ENCODE measurements around the gene NUP210L. TPM values are rescaled to one million over a fixed set of nuclear protein-coding genes. Genes with fewer than 3 reads are reported as not detected.
A peak's percentile ranks its signal among the peaks of the same experiment; 100 is the strongest.
"Not testable (repeated sequence)": the region's sequence is repeated elsewhere in the genome, so short reads cannot be mapped to it uniquely, and the experiment has no call there.

The NUP210L gene
- total and polyA plus RNA-seq, 9 of the 15 experiments (the other 6 are each of a cell fraction or from before 2014, with no cell fraction given), result 0.01 to 0.04 TPM; not detected in 7

DNA sequence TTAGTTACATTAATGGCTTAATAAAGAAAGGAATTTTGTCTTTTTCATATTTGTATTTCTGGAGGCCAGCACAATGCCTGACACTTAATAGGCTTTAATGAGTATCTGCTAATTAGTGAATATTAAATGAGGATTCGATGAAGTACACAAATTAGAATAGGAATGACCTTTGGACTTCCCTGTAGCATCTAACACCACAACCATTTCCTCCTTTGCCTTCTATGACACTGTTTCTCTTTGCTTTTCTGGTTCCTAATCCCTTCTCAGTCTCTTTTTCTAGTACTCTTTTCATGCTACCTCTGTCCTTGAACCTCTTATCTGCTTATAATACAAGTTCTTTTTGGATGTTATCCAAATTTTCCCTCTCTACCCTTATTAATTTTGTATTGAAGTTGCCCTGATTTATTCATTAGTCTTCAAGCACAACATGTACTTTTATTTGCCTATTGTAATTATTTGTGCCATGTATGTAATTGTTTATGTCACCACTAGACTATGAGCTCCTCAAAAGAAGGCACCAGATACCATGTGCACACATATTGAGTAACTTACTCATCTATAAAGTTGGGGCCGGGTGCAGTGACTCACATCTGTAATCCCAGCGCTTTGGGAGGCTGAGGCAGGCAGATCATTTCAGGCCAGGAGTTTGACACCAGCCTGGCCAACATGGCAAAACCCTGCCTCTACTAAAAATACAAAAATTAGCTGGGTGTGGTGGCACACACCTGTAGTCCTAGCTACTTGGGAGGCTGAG, 140.5 kb downstream of the NUP210L start:
- Histone ChIP-seq H4K20me1 (replicated peaks; ENCODE audit: control insufficient read depth, insufficient read depth, low read length) (no peaks in the 10 kb centered on the region), H3K4me1 (replicated peaks in 1 of 2; ENCODE audit: control insufficient read depth in 2 of 2, insufficient read depth in 2 of 2, low read length in 2 of 2) (no peaks in the 10 kb centered on the region; a peak in 2 of 5 replicates), H3K36me3 (ENCODE audit: control insufficient read depth, insufficient read depth, low read length) (no peaks in the 10 kb centered on the region), H3K9me1 (ENCODE audit: control insufficient read depth, insufficient read depth, low read length) (no peaks in the 10 kb centered on the region), H2AFZ (ENCODE audit: low read depth, low read length) (no peak overlapping the region), H3K9me3 (replicated peaks; ENCODE audit: control insufficient read depth, insufficient read depth, low read depth, low read length) (no peaks in the 10 kb centered on the region), H3K27ac (ENCODE audit: extremely low read depth, low read depth, low read length) (no peak overlapping the region), H3K4me2 (ENCODE audit: insufficient read depth, low read length) (no peak overlapping the region), H3K4me3 (no peak overlapping the region), H3K27me3 (ENCODE audit: control insufficient read depth in 2 of 2, insufficient read depth in 2 of 2, low read length in 2 of 2) (peaks cover 4 to 16% of the 10 kb centered on the region in 2 experiments; a peak in 3 of 5 replicates), H3K9ac (ENCODE audit: insufficient read depth in 1 of 2, low read depth in 2 of 2, low read length in 2 of 2) (no peak overlapping the region), H3K79me2 (ENCODE audit: control insufficient read depth, insufficient read depth, low read length) (no peaks in the 10 kb centered on the region)
- WGBS (ENCODE audit: insufficient coverage, low coverage, missing lambda C conversion rate), result 0% methylated on average over 3 of the region's 3 CpGs
- TF ChIP-seq NFIC (IDR thresholded peaks at IDR 0.05), result peak; percentile 19; the same call in 1 of the 2 replicates
- no peak for TF ChIP-seq MAFG (tag; conservative IDR thresholded peaks at IDR 0.05)
- ATAC-seq (no peak), DNase-seq (ENCODE audit: extremely low read depth in 1 of 4, low spot score in 3 of 4) (no peak), FAIRE-seq (no peak)
- CTCF ChIA-PET (ENCODE audit: low intra/inter-chr PET ratio), result no interaction called here
- POLR2A ChIA-PET, result no interaction called here
- no TSS peak for BruUV-seq (replicated peaks)
- in situ Hi-C loops (cut with MboI), result no loop called here
- intact Hi-C loops (cut with micrococcal nuclease), result no loop called here

DNA sequence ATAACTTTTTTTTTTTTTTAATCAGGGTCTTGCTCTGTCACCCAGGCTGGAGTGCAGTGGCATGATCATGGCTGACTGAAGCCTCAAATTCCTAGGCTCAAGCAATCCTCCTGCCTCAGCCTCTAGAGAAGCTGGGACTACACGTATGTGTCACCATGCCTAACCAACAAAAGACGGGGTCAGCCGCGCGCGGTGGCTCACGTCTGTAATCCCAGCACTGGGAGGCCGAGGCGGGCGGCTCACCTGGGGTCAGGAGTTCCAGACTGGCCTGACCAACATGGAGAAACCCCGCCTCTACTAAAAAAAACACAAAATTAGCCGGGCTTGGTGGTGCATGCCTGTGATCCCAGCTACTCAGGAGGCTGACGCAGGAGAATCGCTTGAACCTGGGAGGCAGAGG, 142.3 kb downstream of the NUP210L start:
- H3K9me3 ChIP-seq (replicated peaks; ENCODE audit: control insufficient read depth, insufficient read depth, low read depth, low read length); H2AFZ ChIP-seq (ENCODE audit: low read depth, low read length); in situ Hi-C loops (cut with MboI); ATAC-seq; intact Hi-C loops (cut with micrococcal nuclease); H3K27ac ChIP-seq (ENCODE audit: extremely low read depth, low read depth, low read length); H3K79me2 ChIP-seq (ENCODE audit: control insufficient read depth, insufficient read depth, low read length); CTCF ChIA-PET (ENCODE audit: low intra/inter-chr PET ratio); H3K36me3 ChIP-seq (ENCODE audit: control insufficient read depth, insufficient read depth, low read length); H3K4me1 ChIP-seq (replicated peaks in 1 of 2; ENCODE audit: control insufficient read depth in 2 of 2, insufficient read depth in 2 of 2, low read length in 2 of 2); H3K9me1 ChIP-seq (ENCODE audit: control insufficient read depth, insufficient read depth, low read length); H3K4me3 ChIP-seq; BruUV-seq (replicated peaks); H4K20me1 ChIP-seq (replicated peaks; ENCODE audit: control insufficient read depth, insufficient read depth, low read length); DNase-seq (ENCODE audit: extremely low read depth in 1 of 4, low spot score in 3 of 4); H3K9ac ChIP-seq (ENCODE audit: insufficient read depth in 1 of 2, low read depth in 2 of 2, low read length in 2 of 2); H3K4me2 ChIP-seq (ENCODE audit: insufficient read depth, low read length); FAIRE-seq: not testable (repeated sequence)
- H3K27me3 ChIP-seq (ENCODE audit: control insufficient read depth in 2 of 2, insufficient read depth in 2 of 2, low read length in 2 of 2), result peaks cover 4 to 16% of the 10 kb centered on the region in 2 experiments; a peak in 3 of 5 replicates
- TF ChIP-seq, protein P1, sequence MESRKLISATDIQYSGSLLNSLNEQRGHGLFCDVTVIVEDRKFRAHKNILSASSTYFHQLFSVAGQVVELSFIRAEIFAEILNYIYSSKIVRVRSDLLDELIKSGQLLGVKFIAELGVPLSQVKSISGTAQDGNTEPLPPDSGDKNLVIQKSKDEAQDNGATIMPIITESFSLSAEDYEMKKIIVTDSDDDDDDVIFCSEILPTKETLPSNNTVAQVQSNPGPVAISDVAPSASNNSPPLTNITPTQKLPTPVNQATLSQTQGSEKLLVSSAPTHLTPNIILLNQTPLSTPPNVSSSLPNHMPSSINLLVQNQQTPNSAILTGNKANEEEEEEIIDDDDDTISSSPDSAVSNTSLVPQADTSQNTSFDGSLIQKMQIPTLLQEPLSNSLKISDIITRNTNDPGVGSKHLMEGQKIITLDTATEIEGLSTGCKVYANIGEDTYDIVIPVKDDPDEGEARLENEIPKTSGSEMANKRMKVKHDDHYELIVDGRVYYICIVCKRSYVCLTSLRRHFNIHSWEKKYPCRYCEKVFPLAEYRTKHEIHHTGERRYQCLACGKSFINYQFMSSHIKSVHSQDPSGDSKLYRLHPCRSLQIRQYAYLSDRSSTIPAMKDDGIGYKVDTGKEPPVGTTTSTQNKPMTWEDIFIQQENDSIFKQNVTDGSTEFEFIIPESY (CRISPR knock-in tag; IDR thresholded peaks at IDR 0.05), result peak; percentile 83
- POLR2A ChIA-PET, result interaction anchor here (2.0 kb wide), 1 partner anchor 21 kb away, joined by 11 read pairs; the partner anchor contains the start of gene RPS27
- 35% methylated on average over 14 of the region's 14 CpGs for WGBS (ENCODE audit: insufficient coverage, low coverage, missing lambda C conversion rate)

All from K562 (cell line).